IMR-90 (cell line): Measurements from ENCODE around the gene OR52I1. TPM values are rescaled to one million over a fixed set of nuclear protein-coding genes. Genes with fewer than 3 reads are reported as not detected.
A peak's percentile ranks its signal among the peaks of the same experiment; 100 is the strongest.

Experiments used
- ATAC-seq: fragments of 200-7000 bp; cut with Tn5 transposase; 2 replicates; pipeline ENCODE4 v1.9.1; 2020; ENCODE audit warnings: low read depth, mild to moderate bottlenecking, moderate library complexity
- BruUV-seq: library from RNA; stranded (reverse); fragments of 400-500 nt; replicated peaks from 2 replicates; lab custom pipeline; 2021; lab: Mats Ljungman, UMichigan
- CTCF ChIA-PET: fragments of 300-600 bp; formaldehyde crosslinking; extraction: SDS; loops from one replicate; lab custom pipeline; 2021; ENCODE audit warnings: antibody characterized with exemption; lab: Yijun Ruan, JAX
- POLR2A ChIA-PET: fragments of 300-600 bp; sonication (Branson Sonifier 250); formaldehyde crosslinking; loops from one replicate; lab custom pipeline; 2022; ENCODE audit warnings: antibody characterized with exemption; ENCODE audit not compliant: unreplicated experiment; lab: Charles Lee
- DNase-seq: peaks from one replicate; pipeline ENCODE4 v3.0.0; 2013
- H2AFZ ChIP-seq: replicated peaks from 2 replicates; pipeline ENCODE3; 2013; ENCODE audit warnings: low read length, mild to moderate bottlenecking; ENCODE audit not compliant: poor library complexity
- H2AK5ac ChIP-seq: 2 replicates; pipeline ENCODE4 v1.6.1; 2013; ENCODE audit warnings: low read depth, low read length, inconsistent platforms
- H2AK9ac ChIP-seq: replicated peaks from 2 replicates; pipeline ENCODE3; 2013; ENCODE audit warnings: mild to moderate bottlenecking, low read depth, low read length, moderate library complexity; ENCODE audit not compliant: poor library complexity
- H2BK120ac ChIP-seq: 2 replicates; pipeline ENCODE4 v1.6.1; 2013; ENCODE audit warnings: low read depth, low read length, inconsistent platforms
- H2BK15ac ChIP-seq: 3 replicates; pipeline ENCODE4 v1.6.1; 2013; ENCODE audit warnings: low read depth, low read length, inconsistent platforms
- H2BK20ac ChIP-seq: 2 replicates; pipeline ENCODE4 v1.6.1; 2013; ENCODE audit warnings: low read depth, mild to moderate bottlenecking, inconsistent platforms, low read length, moderate library complexity
- H2BK5ac ChIP-seq: 2 replicates; pipeline ENCODE4 v1.6.1; 2013; ENCODE audit warnings: mild to moderate bottlenecking, low read depth, low read length, inconsistent platforms; ENCODE audit not compliant: poor library complexity, severe bottlenecking
- H3K14ac ChIP-seq: replicated peaks from 2 replicates; pipeline ENCODE4 v1.6.1; 2013; ENCODE audit warnings: low read depth, low read length, inconsistent platforms
- H3K18ac ChIP-seq: 2 replicates; pipeline ENCODE4 v1.6.1; 2013; ENCODE audit warnings: low read depth, low read length, control low read depth
- H3K23ac ChIP-seq: 2 replicates; pipeline ENCODE4 v1.6.1; 2013; ENCODE audit warnings: low read depth, low read length, inconsistent platforms
- H3K27ac ChIP-seq: 2 replicates; pipeline ENCODE4 v1.5.1; 2013; ENCODE audit warnings: mild to moderate bottlenecking, control low read depth, low read length; ENCODE audit not compliant: insufficient read depth
- H3K27me3 ChIP-seq: 2 replicates; pipeline ENCODE4 v1.6.1; 2013; ENCODE audit warnings: low read length; ENCODE audit not compliant: control insufficient read depth, insufficient read depth
- H3K36me3 ChIP-seq: 2 replicates; pipeline ENCODE4 v1.6.1; 2013; ENCODE audit warnings: low read length, mixed read lengths; ENCODE audit not compliant: control insufficient read depth, insufficient read depth
- H3K4ac ChIP-seq: 2 replicates; pipeline ENCODE4 v1.6.1; 2013; ENCODE audit warnings: low read depth, low read length, inconsistent platforms
- H3K4me1 ChIP-seq: 2 replicates; pipeline ENCODE4 v1.6.1; 2013; ENCODE audit warnings: low read length, mixed read lengths; ENCODE audit not compliant: control insufficient read depth, insufficient read depth
- H3K4me2 ChIP-seq: 2 replicates; pipeline ENCODE4 v1.6.1; 2013; ENCODE audit warnings: low read depth, mild to moderate bottlenecking, control low read depth, low read length, moderate library complexity
- H3K4me3 ChIP-seq: 2 replicates; pipeline ENCODE4 v1.5.1; 2013; ENCODE audit warnings: low read depth, mild to moderate bottlenecking, control low read depth, low read length, moderate library complexity; ENCODE audit not compliant: insufficient read depth
- H3K56ac ChIP-seq: 2 replicates; pipeline ENCODE4 v1.6.1; 2013; ENCODE audit warnings: low read length, inconsistent platforms; ENCODE audit not compliant: insufficient read depth; ENCODE audit errors: extremely low read depth
- H3K79me1 ChIP-seq, 2 experiments: 2 replicates each; pipeline ENCODE4 v1.6.1; 2013; ENCODE audit warnings: low read length in 2 of 2, inconsistent platforms in 1 of 2, low read depth in 1 of 2
- H3K9ac ChIP-seq: 2 replicates; pipeline ENCODE4 v1.6.1; 2013; ENCODE audit warnings: low read depth, low read length, control low read depth
- H3K9me1 ChIP-seq: 2 replicates; pipeline ENCODE4 v1.6.1; 2013; ENCODE audit warnings: low read length, inconsistent platforms; ENCODE audit not compliant: insufficient read depth
- H3K9me3 ChIP-seq: 2 replicates; pipeline ENCODE4 v1.6.1; 2013; ENCODE audit warnings: low read length; ENCODE audit not compliant: control insufficient read depth, insufficient read depth
- H4K20me1 ChIP-seq: 2 replicates; pipeline ENCODE4 v1.6.1; 2013; ENCODE audit warnings: low read length, inconsistent platforms; ENCODE audit not compliant: insufficient read depth
- H4K5ac ChIP-seq: 2 replicates; pipeline ENCODE4 v1.6.1; 2013; ENCODE audit warnings: mild to moderate bottlenecking, low read depth, low read length, control low read depth
- H4K8ac ChIP-seq, 2 experiments: 2 replicates each; pipeline ENCODE4 v1.6.1; 2013; ENCODE audit warnings: low read depth in 2 of 2, low read length in 2 of 2, control low read depth in 1 of 2, inconsistent platforms in 1 of 2
- H4K91ac ChIP-seq: 2 replicates; pipeline ENCODE4 v1.6.1; 2013; ENCODE audit warnings: low read depth, low read length, inconsistent platforms; ENCODE audit not compliant: insufficient read depth
- BHLHE40 ChIP-seq: fragments of 150-350 bp; IDR thresholded peaks from 2 replicates; pipeline ENCODE4 v1.6.1; 2016; ENCODE audit warnings: mild to moderate bottlenecking, low read depth, low read length
- CEBPB ChIP-seq: IDR thresholded peaks from 2 replicates; pipeline ENCODE4 v1.6.1; 2012; ENCODE audit warnings: low read depth, low read length, improper control_type of control experiment
- CHD1 ChIP-seq: IDR thresholded peaks from 2 replicates; pipeline ENCODE4 v1.6.1; 2012; ENCODE audit warnings: low read depth, low read length, improper control_type of control experiment
- ELK1 ChIP-seq: fragments of 150-350 bp; IDR thresholded peaks from 2 replicates; pipeline ENCODE4 v1.6.1; 2016; ENCODE audit warnings: low read depth, mild to moderate bottlenecking, low read length, moderate library complexity, borderline replicate concordance
- MAZ ChIP-seq: IDR thresholded peaks from 2 replicates; pipeline ENCODE4 v1.6.1; 2012; ENCODE audit warnings: low read depth, mild to moderate bottlenecking, low read length, improper control_type of control experiment, moderate library complexity, borderline replicate concordance
- MXI1 ChIP-seq: IDR thresholded peaks from 2 replicates; pipeline ENCODE4 v1.6.1; 2012; ENCODE audit warnings: low read depth, mild to moderate bottlenecking, low read length, moderate library complexity, borderline replicate concordance
- NFE2L2 ChIP-seq: fragments of 150-350 bp; IDR thresholded peaks from 2 replicates; pipeline ENCODE4 v1.6.1; 2016; ENCODE audit warnings: low read depth, mild to moderate bottlenecking, low read length
- POLR2A ChIP-seq: IDR thresholded peaks from 2 replicates; pipeline ENCODE4 v1.6.1; 2012; ENCODE audit warnings: mild to moderate bottlenecking, low read depth, low read length
- RAD21 ChIP-seq: IDR thresholded peaks from 2 replicates; pipeline ENCODE4 v1.6.1; 2012; ENCODE audit warnings: low read length, improper control_type of control experiment
- RCOR1 ChIP-seq: IDR thresholded peaks from 2 replicates; pipeline ENCODE4 v1.6.1; 2012; ENCODE audit warnings: mild to moderate bottlenecking, low read length, improper control_type of control experiment; ENCODE audit not compliant: insufficient replicate concordance
- RFX5 ChIP-seq: IDR thresholded peaks from 2 replicates; pipeline ENCODE4 v1.8.0; 2012; ENCODE audit warnings: low read depth, mild to moderate bottlenecking, low read length, moderate library complexity
- SMC3 ChIP-seq: fragments of 150-350 bp; IDR thresholded peaks from 2 replicates; pipeline ENCODE4 v1.6.1; 2016; ENCODE audit warnings: low read depth, mild to moderate bottlenecking, antibody characterized with exemption, low read length, moderate library complexity
- USF2 ChIP-seq: fragments of 150-350 bp; IDR thresholded peaks from 2 replicates; pipeline ENCODE4 v1.6.1; 2017; ENCODE audit warnings: mild to moderate bottlenecking, antibody characterized with exemption, low read length, low read depth
- WGBS, 2 experiments: methylation state at CpG; one replicate each; pipeline versions ENCODE4 v1.1.5 to v1.1.7; 2013; ENCODE audit warnings: missing lambda C conversion rate in 2 of 2; ENCODE audit not compliant: insufficient read length in 1 of 2; ENCODE audit errors: extremely low coverage in 2 of 2; 5-methylcytosine and 5-hydroxymethylcytosine counted together
- dilution Hi-C: fragments of 300-500 bp; cut with HindIII; formaldehyde crosslinking; loops from one replicate; pipeline ENCODE4 v1.14.3; 2018; ENCODE audit warnings: low sequenced_read_pairs; ENCODE audit not compliant: unreplicated experiment
- in situ Hi-C: fragments of 300-500 bp; cut with MboI; formaldehyde crosslinking; loops from 3 replicates; pipeline ENCODE4 v1.14.3; 2019; ENCODE audit warnings: low sequenced_read_pairs, inconsistent platforms, mixed read lengths
- intact Hi-C: fragments of 100-400 bp; cut with micrococcal nuclease; formaldehyde crosslinking; loops from 2 replicates; pipeline ENCODE4 v1.10.0; 2022
- polyA plus RNA-seq, 3 experiments: library from polyadenylated mRNA; depleted of rRNA; stranded (reverse); fragments of >200 nt; gene quantifications; 2 replicates each; pipeline ENCODE4 v1.2.3, GENCODE V29; 2012; ENCODE audit warnings: low replicate concordance in 1 of 3
- total RNA-seq: library from RNA; depleted of rRNA; stranded (reverse); fragments of >200 nt; gene quantifications from 2 replicates; pipeline ENCODE4 v1.2.3, GENCODE V29; 2012

The OR52I1 gene
- total and polyA plus RNA-seq, 2 of the 4 experiments (the other 2 are of a cell fraction): not detected

- Histone ChIP-seq H4K91ac (no peak overlapping the region), H3K79me1 (no peaks in the 10 kb centered on the region), H4K8ac (no peak overlapping the region), H2AK9ac (no peak overlapping the region), H2BK15ac (no peak overlapping the region), H3K9me1 (no peaks in the 10 kb centered on the region), H3K27ac (no peak overlapping the region), H3K4ac (peak overlapping the region; percentile 17; the same call in 1 of the 2 replicates), H4K20me1 (no peaks in the 10 kb centered on the region), H3K9me3 (no peaks in the 10 kb centered on the region), H3K56ac (no peak overlapping the region), H3K23ac (peak overlapping the region; percentile 15; the same call in 1 of the 2 replicates), H2AK5ac (no peak overlapping the region), H2BK5ac (no peak overlapping the region), H2BK120ac (no peak overlapping the region), H3K4me2 (no peak overlapping the region), H4K5ac (no peak overlapping the region), H3K9ac (no peak overlapping the region), H3K4me3 (no peak overlapping the region), H3K18ac (no peak overlapping the region), H3K27me3 (peaks cover 2% of the 10 kb centered on the region; the same call in 1 of the 2 replicates), H2AFZ (no peak overlapping the region), H2BK20ac (no peak overlapping the region), H3K14ac (no peak overlapping the region), H3K4me1 (no peaks in the 10 kb centered on the region), H3K36me3 (no peaks in the 10 kb centered on the region)
- TF ChIP-seq USF2 (no peak), MXI1 (no peak), SMC3 (no peak), CEBPB (no peak), POLR2A (no peak), NFE2L2 (no peak), CHD1 (no peak), RCOR1 (no peak), RAD21 (no peak), RFX5 (no peak), ELK1 (no peak), BHLHE40 (no peak), MAZ (no peak)
- no peak for ATAC-seq
- DNase-seq: no peak
- ChIA-PET CTCF (interaction anchor here (0.6 to 2.2 kb wide), 14 partner anchors 11 to 734 kb away, joined by 3 to 14 read pairs (median 4); partner anchors contain the start of gene TRIM68), POLR2A (no interaction called here)
- intact Hi-C loops (loop anchor here (1.0 to 2.0 kb wide), 4 partner anchors 59 to 743 kb away; partner anchors contain the start of gene OR51E2), dilution Hi-C loops (no loop called here), in situ Hi-C loops (loop anchor here (5.0 to 10.0 kb wide), 3 partner anchors 185 to 747 kb away; partner anchors contain the start of genes OR51F2, OR51L1 and OR51M1)
- no TSS peak for BruUV-seq
- WGBS, 2 experiments: 100% methylated on average over 2 of the region's 3 CpGs; no CpG with 5 or more reads in 1 of the 2 experiments
Observed at GRCh38 chr11:4637662-4638047, 43.8 kb downstream of the OR52I1 start.
